Skin of body (tissue), 2 donors: ENCODE measurements around the gene RILPL1. TPM values are rescaled to one million over a fixed set of nuclear protein-coding genes. Genes with fewer than 3 reads are reported as not detected.
"Not testable (repeated sequence)": the region's sequence is repeated elsewhere in the genome, so short reads cannot be mapped to it uniquely, and the experiment has no call there.

Experiments used
- DNase-seq: peaks from one replicate; lab custom pipeline; 2025; lab: John Stamatoyannopoulos, UW
- total RNA-seq: library from RNA; depleted of rRNA; stranded (reverse); fragments of >200 nt; gene quantifications from one replicate; pipeline ENCODE4 v1.2.3, GENCODE V29; 2014

Gene RILPL1
- total RNA-seq, 1 donor from 2014 or later, result 7.9 TPM

- DNase-seq, result no peak
These were observed 2.9 kb downstream of the RILPL1 start for GRCh38 chr12:123530668-123531067.

- no peak for DNase-seq
These were observed 3.8 kb downstream of the RILPL1 start for GRCh38 chr12:123529686-123530085.

- no peak for DNase-seq
These were observed 4.7 kb downstream of the RILPL1 start for GRCh38 chr12:123528858-123529257.

GRCh38 chr12:123526542-123527080 is 6.9 kb downstream of the RILPL1 start:
- DNase-seq, result no peak

GRCh38 chr12:123524378-123524777 is 9.1 kb downstream of the RILPL1 start:
- DNase-seq, result no peak

- no peak for DNase-seq
These were observed 10.0 kb downstream of the RILPL1 start for GRCh38 chr12:123523518-123523917.

GRCh38 chr12:123522164-123522563 is 11.4 kb downstream of the RILPL1 start:
- no peak for DNase-seq

- DNase-seq, result no peak
These were observed 12.7 kb downstream of the RILPL1 start for GRCh38 chr12:123520567-123521474.

GRCh38 chr12:123519141-123520001 is 14.1 kb downstream of the RILPL1 start:
- DNase-seq, result no peak

- DNase-seq, result no peak
These were observed 17.2 kb downstream of the RILPL1 start for GRCh38 chr12:123516216-123516780.

- DNase-seq, result not testable (repeated sequence)
These were observed 18.8 kb downstream of the RILPL1 start for GRCh38 chr12:123514582-123515221.

- DNase-seq, result no peak
These were observed 19.7 kb downstream of the RILPL1 start for GRCh38 chr12:123513805-123514204.

GRCh38 chr12:123512838-123513665 is 20.5 kb downstream of the RILPL1 start:
- DNase-seq, result no peak

- no peak for DNase-seq
These were observed 26.7 kb downstream of the RILPL1 start for GRCh38 chr12:123506843-123507236.

- DNase-seq, result no peak
These were observed 27.3 kb downstream of the RILPL1 start for GRCh38 chr12:123506059-123506842.

GRCh38 chr12:123502163-123502704 is 31.3 kb downstream of the RILPL1 start:
- DNase-seq, result no peak

GRCh38 chr12:123499332-123499731 is 34.2 kb downstream of the RILPL1 start:
- DNase-seq, result no peak

- DNase-seq, result no peak
These were observed 35.2 kb downstream of the RILPL1 start for GRCh38 chr12:123498126-123498825.
